SJSA1 (cell line): ENCODE measurements around the gene PABPC1L2A. TPM values are rescaled to one million over a fixed set of nuclear protein-coding genes. Genes with fewer than 3 reads are reported as not detected.
"Not testable (repeated sequence)": the region's sequence is repeated elsewhere in the genome, so short reads cannot be mapped to it uniquely, and the experiment has no call there.

Source experiments
- DNase-seq, 2 experiments: peaks; one replicate each; pipeline ENCODE4 v3.0.0-alpha.2; 2015 to 2020; ENCODE audit warnings: low spot score in 2 of 2, low read depth in 1 of 2
- H3K27ac ChIP-seq: fragments of 250-450 bp; sonication (Bioruptor Pico); 2 replicates; pipeline ENCODE4 v1.5.1; 2020; ENCODE audit warnings: mild to moderate bottlenecking, moderate library complexity
- H3K27me3 ChIP-seq: fragments of 250-450 bp; sonication (Bioruptor Pico); replicated peaks from 2 replicates; pipeline ENCODE4 v1.5.1; 2020; ENCODE audit warnings: mild to moderate bottlenecking, moderate library complexity
- H3K36me3 ChIP-seq: fragments of 250-450 bp; sonication (Bioruptor Pico); 2 replicates; pipeline ENCODE4 v1.5.1; 2020; ENCODE audit warnings: mild to moderate bottlenecking
- H3K4me1 ChIP-seq: fragments of 250-450 bp; sonication (Bioruptor Pico); replicated peaks from 2 replicates; pipeline ENCODE4 v1.6.1; 2021; ENCODE audit warnings: mild to moderate bottlenecking
- H3K4me3 ChIP-seq: fragments of 250-450 bp; sonication (Bioruptor Pico); 2 replicates; pipeline ENCODE4 v1.5.1; 2020; ENCODE audit warnings: mild to moderate bottlenecking
- H3K9me3 ChIP-seq: fragments of 250-450 bp; sonication (Bioruptor Pico); replicated peaks from 2 replicates; pipeline ENCODE4 v1.5.1; 2020; ENCODE audit warnings: mild to moderate bottlenecking
- total RNA-seq: library from RNA; depleted of rRNA; stranded (reverse); fragments of >200 nt; shearing (Covaris generic); gene quantifications from 2 replicates; pipeline ENCODE4 v1.2.3, GENCODE V29; 2014; rRNA removed

Gene PABPC1L2A
- not detected in 2 replicates for total RNA-seq

DNA sequence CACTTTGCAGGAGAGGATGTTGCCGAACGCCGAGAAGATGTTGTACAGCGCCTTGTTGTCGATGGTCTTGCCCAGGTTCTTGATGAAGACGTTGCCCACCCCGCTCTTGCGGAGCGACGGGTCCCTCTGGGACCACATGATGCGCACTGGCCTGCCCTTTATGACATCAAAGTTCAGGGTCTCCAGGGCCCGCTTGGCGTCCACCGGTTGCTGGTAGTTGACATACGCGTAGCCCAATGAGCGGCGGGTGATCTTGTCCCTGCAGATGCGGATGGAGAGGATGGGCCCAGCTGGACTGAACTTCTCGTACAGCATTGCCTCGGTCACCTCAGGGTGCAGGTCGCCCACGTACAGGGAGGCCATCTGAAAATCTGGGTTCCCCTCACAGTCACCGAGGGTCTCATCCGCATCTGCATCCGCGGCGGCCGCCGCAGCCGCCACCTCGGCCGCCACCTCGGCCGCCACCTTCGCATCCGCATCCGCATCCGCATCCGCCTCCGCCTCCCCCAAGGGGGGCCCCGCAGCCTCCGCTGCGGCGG lies at the start of gene PABPC1L2A:
Gene PABPC1L2A (minus strand): TSS at position 489 of the 539 bp plus-strand sequence. CDS start 126 bp downstream, at position 363.
- H3K9me3 ChIP-seq, DNase-seq, H3K36me3 ChIP-seq, H3K4me1 ChIP-seq, H3K27me3 ChIP-seq, H3K4me3 ChIP-seq, H3K27ac ChIP-seq: not testable (repeated sequence)

DNA sequence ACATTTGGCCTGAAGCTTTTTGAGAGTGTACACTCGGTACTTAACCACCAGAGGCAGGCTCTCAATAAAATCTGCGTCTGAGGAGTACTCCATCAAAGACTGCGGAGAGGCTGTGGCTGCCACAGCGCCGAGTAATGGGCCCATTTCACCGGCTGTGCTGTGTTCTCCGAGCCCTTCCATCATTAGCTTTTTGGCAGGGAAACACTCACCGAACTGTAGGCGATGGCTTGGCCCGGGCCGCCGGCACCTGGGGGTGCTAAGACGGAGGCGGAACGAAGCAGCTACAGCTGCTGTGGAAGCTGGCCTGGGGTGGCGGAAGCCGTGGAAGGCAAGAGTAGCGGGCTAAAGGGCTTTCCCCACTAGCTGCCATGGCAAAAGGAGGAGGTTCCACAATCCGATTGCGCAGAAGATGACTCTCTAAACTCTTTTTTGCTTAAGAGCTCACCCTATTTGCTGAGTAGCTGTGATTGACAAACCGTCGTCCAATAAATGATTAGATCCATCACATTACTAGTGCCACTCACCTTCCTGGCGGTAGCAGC lies 48.5 kb upstream of the PABPC1L2A start:
- H3K27me3 ChIP-seq: no peaks in the 10 kb centered on the region
- H3K36me3 ChIP-seq: no peaks in the 10 kb centered on the region
- H3K9me3 ChIP-seq: no peaks in the 10 kb centered on the region
- no peak for DNase-seq
- H3K4me3 ChIP-seq: no peak overlapping the region
- no peaks in the 10 kb centered on the region for H3K4me1 ChIP-seq
- no peak overlapping the region for H3K27ac ChIP-seq

DNA sequence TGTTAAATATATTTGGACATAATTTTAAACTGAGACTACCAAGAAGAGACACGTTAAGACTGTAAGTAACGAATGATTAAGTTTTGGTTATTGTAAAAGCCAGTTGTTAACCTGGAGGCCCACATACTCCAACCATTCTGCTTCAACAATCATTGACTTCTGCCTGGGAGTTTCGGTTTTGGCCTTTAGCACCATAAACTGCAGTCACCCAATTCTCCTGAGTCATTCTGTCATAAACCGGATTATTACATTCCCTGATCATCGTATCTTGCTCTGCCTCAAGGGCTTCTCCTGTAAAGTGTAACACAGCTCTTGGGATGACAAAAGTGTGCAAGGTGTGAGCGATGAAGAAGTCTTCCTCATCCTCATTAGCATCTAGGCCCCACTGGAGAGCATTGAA lies 46.9 kb upstream of the PABPC1L2A start:
- no peak for DNase-seq
- no peaks in the 10 kb centered on the region for H3K9me3 ChIP-seq
- no peak overlapping the region for H3K4me3 ChIP-seq
- H3K27me3 ChIP-seq: no peaks in the 10 kb centered on the region
- H3K27ac ChIP-seq: no peak overlapping the region
- no peaks in the 10 kb centered on the region for H3K36me3 ChIP-seq
- no peaks in the 10 kb centered on the region for H3K4me1 ChIP-seq

DNA sequence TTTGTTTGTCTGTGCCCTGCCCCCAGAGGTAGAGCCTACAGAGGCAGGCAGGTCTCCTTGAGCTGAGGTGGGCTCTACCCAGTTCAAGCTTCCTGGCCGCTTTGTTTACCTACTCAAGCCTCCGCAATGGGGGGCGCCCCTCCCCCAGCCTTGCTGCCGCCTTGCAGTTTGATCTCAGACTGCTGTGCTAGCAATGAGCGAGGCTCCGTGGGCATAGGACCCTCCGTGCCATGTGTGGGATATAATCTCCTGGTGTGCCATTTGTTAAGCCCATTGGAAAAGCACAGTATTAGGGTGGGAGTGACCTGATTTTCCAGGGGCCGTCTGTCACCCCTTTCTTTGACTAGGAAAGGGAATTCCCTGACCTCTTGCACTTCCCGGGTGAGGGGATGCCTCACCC lies 20.2 kb upstream of the PABPC1L2A start:
- H3K27ac ChIP-seq, H3K4me3 ChIP-seq, DNase-seq, H3K27me3 ChIP-seq, H3K9me3 ChIP-seq, H3K4me1 ChIP-seq, H3K36me3 ChIP-seq: not testable (repeated sequence)

DNA sequence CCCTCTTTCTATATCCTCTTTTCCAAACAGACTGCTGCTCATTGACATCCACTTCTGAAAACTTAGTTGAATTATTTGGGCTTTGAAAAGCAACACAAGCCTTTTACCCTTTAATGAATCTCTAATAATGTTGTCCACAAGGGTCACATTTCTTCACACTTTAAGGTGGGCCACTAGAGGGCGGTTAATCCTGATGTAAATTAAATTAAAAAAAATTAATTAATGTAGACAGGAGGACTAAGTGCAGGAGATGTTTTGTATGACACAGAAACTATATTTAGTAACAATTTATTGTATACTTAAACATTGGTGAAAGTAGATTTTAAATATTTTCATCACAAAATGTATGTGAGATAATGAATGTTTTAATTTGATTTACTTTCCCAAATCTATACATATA lies 7.5 kb upstream of the PABPC1L2A start:
- H3K9me3 ChIP-seq, H3K27ac ChIP-seq, DNase-seq, H3K36me3 ChIP-seq, H3K27me3 ChIP-seq, H3K4me3 ChIP-seq, H3K4me1 ChIP-seq: not testable (repeated sequence)

DNA sequence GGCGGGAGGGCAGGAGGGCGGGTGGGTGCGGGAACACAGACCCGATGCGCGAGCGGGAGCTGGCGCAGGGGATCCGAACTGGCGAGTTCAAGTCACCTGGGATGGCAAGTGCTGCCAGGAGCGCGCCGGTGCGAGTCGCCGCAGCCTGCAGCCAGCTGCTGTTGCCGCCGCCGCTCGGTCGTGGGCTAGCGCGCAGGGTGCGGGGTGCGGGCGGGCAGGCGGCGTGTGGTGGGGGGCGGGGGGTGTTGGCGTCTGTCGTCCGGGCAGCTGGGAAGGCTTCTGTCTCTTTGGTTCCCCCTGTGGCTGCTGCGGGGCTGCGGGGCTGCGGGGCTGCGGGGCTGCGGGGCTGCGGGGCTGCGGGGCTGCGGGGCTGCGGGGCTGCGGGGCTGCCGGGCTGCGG lies 572 bp upstream of the PABPC1L2A start:
- H3K27ac ChIP-seq, H3K27me3 ChIP-seq, DNase-seq, H3K9me3 ChIP-seq, H3K4me1 ChIP-seq, H3K36me3 ChIP-seq, H3K4me3 ChIP-seq: not testable (repeated sequence)

DNA sequence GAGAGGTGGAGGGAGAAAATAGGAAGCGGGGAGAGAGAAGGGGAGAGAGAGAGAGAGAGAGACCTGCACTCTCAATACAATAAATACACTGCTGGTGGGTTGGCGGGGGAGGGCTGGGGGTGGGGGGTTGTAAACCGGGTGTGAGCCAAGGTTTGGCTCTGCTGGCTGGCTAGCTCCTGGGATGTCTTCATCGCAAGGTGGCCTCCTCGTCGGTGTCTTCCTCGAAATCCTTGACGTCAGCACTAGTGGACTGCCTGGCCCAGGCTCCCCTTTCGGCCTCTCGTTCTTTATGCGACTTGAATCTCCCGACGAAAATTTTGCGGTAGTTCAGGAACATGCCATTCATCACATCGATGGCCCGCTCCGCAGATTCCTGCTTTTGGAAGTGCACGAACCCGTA lies 715 bp downstream of the PABPC1L2A start:
- H3K4me3 ChIP-seq, H3K27ac ChIP-seq, H3K4me1 ChIP-seq, H3K9me3 ChIP-seq, H3K27me3 ChIP-seq, H3K36me3 ChIP-seq, DNase-seq: not testable (repeated sequence)

DNA sequence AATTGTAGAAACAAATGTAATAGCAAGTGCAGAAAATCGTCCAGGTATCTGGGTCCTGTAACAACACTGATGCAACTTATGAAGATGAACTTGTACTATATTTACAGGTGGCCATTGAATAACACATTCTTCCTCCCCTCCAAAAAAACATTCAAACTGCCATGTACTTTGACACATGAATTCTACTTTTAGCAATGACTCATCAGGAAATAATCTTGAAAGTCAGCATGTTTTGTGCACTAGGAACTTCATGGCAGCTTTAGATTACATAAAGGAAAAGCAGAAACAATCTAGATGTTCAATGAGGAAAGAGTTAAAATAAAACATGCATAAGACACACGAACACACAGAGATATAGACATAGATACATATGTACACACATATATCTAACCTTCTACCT lies 2.5 kb downstream of the PABPC1L2A start:
- no peak for DNase-seq
- no peaks in the 10 kb centered on the region for H3K27me3 ChIP-seq
- H3K27ac ChIP-seq: no peak overlapping the region
- H3K4me1 ChIP-seq: no peaks in the 10 kb centered on the region
- no peaks in the 10 kb centered on the region for H3K9me3 ChIP-seq
- H3K4me3 ChIP-seq: no peak overlapping the region
- no peaks in the 10 kb centered on the region for H3K36me3 ChIP-seq

DNA sequence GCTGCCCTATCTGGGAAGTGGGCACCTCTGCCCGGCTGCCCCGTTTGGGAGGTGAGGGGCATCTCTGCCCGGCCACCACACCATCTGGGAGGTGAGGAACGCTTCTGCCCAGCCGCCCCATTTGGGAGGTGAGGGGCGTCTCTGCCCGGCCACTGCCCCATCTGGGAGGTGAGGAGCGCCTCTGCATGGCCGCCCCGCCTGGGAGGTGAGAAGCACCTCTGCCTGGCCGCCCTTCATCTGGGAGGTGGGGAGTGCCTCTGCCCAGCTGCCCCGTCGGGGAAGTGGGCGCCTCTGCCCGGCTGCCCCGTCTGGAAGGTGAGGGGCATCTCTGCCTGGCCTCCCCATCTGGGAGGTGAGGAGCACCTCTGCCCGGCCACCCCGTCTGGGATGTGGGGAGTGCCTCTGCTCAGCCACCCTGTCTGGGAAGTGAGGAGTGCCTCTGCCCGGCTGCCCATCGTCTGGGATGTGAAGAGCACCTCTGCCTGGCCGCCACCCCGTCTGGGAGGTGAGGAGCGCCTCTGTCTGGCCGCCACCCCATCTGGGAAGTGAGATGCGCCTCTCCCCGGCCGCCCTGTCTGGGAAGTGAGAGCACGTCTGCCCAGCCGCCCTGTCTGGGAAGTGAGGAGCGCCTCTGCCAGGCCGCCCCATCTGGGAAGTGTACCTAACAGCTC lies 9.8 kb downstream of the PABPC1L2A start:
- H3K36me3 ChIP-seq: no peaks in the 10 kb centered on the region
- H3K9me3 ChIP-seq: no peaks in the 10 kb centered on the region
- H3K4me3 ChIP-seq: no peak overlapping the region
- H3K4me1 ChIP-seq: no peaks in the 10 kb centered on the region
- H3K27ac ChIP-seq: no peak overlapping the region
- no peak for DNase-seq
- H3K27me3 ChIP-seq: no peaks in the 10 kb centered on the region

DNA sequence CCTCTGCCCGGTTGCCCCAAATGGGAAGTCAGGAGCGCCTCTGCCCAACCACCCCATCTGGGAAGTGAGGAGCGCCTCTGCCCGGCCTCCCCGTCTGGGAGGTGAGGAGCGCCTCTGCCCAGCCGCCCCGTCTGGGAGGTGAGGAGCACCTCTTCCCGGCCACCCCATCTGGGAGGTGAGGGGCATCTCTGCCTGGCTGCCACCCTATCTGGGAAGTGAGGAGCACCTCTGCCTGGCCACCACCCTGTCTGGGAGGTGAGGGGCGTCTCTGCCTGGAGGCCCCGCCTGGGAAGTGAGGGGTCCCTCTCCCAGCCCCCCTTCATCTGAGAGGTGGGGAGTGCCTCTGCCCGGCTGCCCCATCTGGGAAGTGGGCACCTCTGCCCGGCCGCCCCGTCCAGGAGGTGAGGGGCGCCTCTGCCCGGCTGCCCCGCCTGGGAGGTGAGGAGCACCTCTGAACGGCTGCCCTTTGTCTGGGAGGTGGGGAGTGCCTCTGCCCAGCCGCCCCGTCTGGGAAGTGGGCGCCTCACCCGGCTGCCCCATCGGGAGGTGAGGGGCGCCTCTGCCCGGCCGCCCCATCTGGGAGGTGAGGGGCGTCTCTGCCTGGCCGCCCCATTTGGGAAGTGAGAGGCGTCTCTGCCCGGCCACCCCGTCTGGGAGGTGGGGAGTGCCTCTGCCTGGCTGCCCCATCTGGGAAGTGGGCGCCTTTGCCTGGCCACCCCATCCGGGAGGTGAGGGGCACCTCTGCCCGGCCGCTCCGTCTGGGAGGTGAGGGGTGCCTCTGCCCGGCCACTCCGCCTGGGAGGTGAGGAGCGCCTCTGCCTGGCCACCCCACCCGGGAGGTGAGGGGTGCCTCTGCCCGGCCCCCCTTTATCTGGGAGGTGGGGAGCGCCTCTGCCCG lies 10.6 kb downstream of the PABPC1L2A start:
- no peak overlapping the region for H3K4me3 ChIP-seq
- H3K27ac ChIP-seq: no peak overlapping the region
- H3K27me3 ChIP-seq: no peaks in the 10 kb centered on the region
- no peak for DNase-seq
- H3K36me3 ChIP-seq: no peaks in the 10 kb centered on the region
- no peaks in the 10 kb centered on the region for H3K9me3 ChIP-seq
- no peaks in the 10 kb centered on the region for H3K4me1 ChIP-seq

DNA sequence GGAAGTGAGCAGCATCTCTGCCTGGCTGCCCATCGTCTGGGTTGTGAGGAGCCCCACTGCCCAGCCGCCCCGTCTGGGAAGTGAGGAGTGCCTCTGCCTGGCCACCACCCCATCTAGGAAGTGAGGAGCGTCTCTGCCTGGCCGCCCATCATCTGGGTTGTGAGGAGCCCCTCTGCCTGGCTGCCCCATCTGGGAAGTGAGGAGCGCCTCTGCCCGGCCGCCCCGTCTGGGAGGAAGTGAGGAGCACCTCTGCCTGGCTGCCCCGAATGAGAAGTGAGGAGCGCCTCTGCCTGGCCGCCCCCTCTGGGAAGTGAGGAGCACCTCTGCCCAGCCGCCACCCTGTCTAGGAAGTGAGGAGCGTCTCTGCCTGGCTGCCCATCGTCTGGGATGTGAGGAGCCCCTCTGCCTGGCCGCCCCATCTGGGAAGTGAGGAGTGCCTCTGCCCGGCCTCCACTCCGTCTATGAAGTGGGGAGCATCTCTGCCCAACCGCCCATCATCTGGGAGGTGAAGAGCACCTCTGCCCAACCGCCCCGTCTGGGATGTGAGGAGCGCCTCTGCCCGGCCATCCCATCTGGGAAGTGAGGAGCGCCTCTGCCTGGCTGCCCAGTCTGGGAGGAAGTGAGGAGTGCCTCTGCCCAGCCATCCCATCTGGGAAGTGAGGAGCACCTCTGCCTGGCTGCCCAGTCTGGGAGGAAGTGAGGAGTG lies 11.4 kb downstream of the PABPC1L2A start:
- not testable (repeated sequence) for H3K9me3 ChIP-seq, H3K27ac ChIP-seq, H3K27me3 ChIP-seq, H3K36me3 ChIP-seq, DNase-seq, H3K4me3 ChIP-seq, H3K4me1 ChIP-seq

DNA sequence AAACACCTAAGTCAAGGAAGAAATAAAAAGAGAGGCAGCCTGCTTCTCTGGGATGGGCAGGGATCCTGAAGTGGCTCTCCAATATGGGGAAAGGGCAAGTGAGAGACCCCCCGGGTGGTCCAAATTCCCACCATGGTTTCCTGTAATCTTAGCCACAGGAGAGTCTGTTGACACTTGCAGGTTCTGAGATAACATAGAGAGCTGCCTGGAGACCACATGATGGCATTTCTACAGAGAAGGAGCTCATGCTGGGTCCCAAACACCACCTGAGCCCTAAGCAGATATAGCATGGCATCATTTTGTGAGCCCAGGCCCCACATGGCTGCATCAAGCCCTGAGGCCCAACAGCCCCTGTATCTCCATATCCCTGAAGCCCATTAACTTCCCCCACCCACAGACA lies 50.4 kb downstream of the PABPC1L2A start:
- no peaks in the 10 kb centered on the region for H3K27me3 ChIP-seq
- H3K36me3 ChIP-seq: no peaks in the 10 kb centered on the region
- no peak overlapping the region for H3K27ac ChIP-seq
- no peaks in the 10 kb centered on the region for H3K4me1 ChIP-seq
- DNase-seq: no peak
- no peaks in the 10 kb centered on the region for H3K9me3 ChIP-seq
- no peak overlapping the region for H3K4me3 ChIP-seq
